ENCODE data around the gene SCYL2. TPM values are rescaled to one million over a fixed set of nuclear protein-coding genes. Genes with fewer than 3 reads are reported as not detected.
"Not testable (repeated sequence)": the region's sequence is repeated elsewhere in the genome, so short reads cannot be mapped to it uniquely, and the experiment has no call there.

Gene SCYL2
- total RNA-seq, 1 experiment from 2014 or later, result 37.1 TPM

- POLR2A ChIA-PET, result interaction anchor here (2.5 kb wide), 1 partner anchor 64 kb away, joined by 10 read pairs; the partner anchor contains the start of gene ACTR6
- CTCF ChIA-PET; H3K9me3 Mint-ChIP-seq; H3K36me3 Mint-ChIP-seq; ATAC-seq; DNase-seq (ENCODE audit: low spot score); H3K27me3 Mint-ChIP-seq (ENCODE audit: low read depth); H3K27ac Mint-ChIP-seq: not testable (repeated sequence)
- Mint-ChIP-seq H3K4me3 (peak overlapping the region; percentile 42; the same call in 1 of the 2 replicates), H3K4me1 (peaks cover 20% of the 10 kb centered on the region)
- TF ChIP-seq ZNF121 (CRISPR knock-in tag; IDR thresholded peaks at IDR 0.05), result peak; percentile 64; the same call in 1 of the 2 replicates
Measured at GRCh38 chr12:100265107-100265506, 1.9 kb upstream of the SCYL2 start.

- Mint-ChIP-seq H3K4me1 (peaks cover 20% of the 10 kb centered on the region), H3K4me3 (peak overlapping the region; percentile 98), H3K27ac (peak overlapping the region; percentile 77), H3K36me3 (no peaks in the 10 kb centered on the region), H3K9me3 (no peaks in the 10 kb centered on the region), H3K27me3 (ENCODE audit: low read depth) (no peaks in the 10 kb centered on the region)
- peak; percentile 1 for ATAC-seq
- CTCF ChIA-PET, result interaction anchor here (2.0 to 2.2 kb wide), 2 partner anchors 111 to 139 kb away, joined by 7 to 9 read pairs; no protein-coding TSS in a partner anchor
- POLR2A ChIA-PET, result interaction anchor here (1.0 to 2.5 kb wide), 3 partner anchors 65 to 309 kb away, joined by 3 to 10 read pairs (median 4); partner anchors contain the start of gene ACTR6
- TF ChIP-seq ZNF532 (CRISPR knock-in tag; IDR thresholded peaks at IDR 0.05; ENCODE audit: borderline replicate concordance) (no peak), GABPB1 (CRISPR knock-in tag; IDR thresholded peaks at IDR 0.05) (peak; percentile 47; the same call in 1 of the 2 replicates)
- DNase-seq (ENCODE audit: low spot score), result no peak
Measured at GRCh38 chr12:100265732-100266584, 1.0 kb upstream of the SCYL2 start.

GRCh38 chr12:100266585-100266834, 467 bp upstream of the SCYL2 start:
- peak; percentile 96 for DNase-seq (ENCODE audit: low spot score)
- TF ChIP-seq MAX (CRISPR knock-in tag; IDR thresholded peaks at IDR 0.05), result 0 out of 2 replicates have a peak, but pooled peaks have one; percentile 13
- TF ChIP-seq AR (CRISPR knock-in tag; IDR thresholded peaks at IDR 0.05), result no peak
- peak overlapping the region; percentile 77 for H3K27ac Mint-ChIP-seq
- no peaks in the 10 kb centered on the region for H3K9me3 Mint-ChIP-seq
- no peaks in the 10 kb centered on the region for H3K27me3 Mint-ChIP-seq (ENCODE audit: low read depth)
- ChIA-PET POLR2A (interaction anchor here (0.6 to 2.5 kb wide), 8 partner anchors 66 to 925 kb away, joined by 3 to 11 read pairs (median 4); partner anchors contain the start of gene ACTR6), CTCF (interaction anchor here (0.8 to 2.2 kb wide), 4 partner anchors 13 to 450 kb away, joined by 4 to 9 read pairs (median 6); no protein-coding TSS in a partner anchor)
- peaks cover 20% of the 10 kb centered on the region for H3K4me1 Mint-ChIP-seq
- no peaks in the 10 kb centered on the region for H3K36me3 Mint-ChIP-seq
- ATAC-seq, result peak; percentile 89
- peak overlapping the region; percentile 98 for H3K4me3 Mint-ChIP-seq

- H3K27ac Mint-ChIP-seq, result peak overlapping the region; percentile 60
- peaks cover 20% of the 10 kb centered on the region for H3K4me1 Mint-ChIP-seq
- no peaks in the 10 kb centered on the region for H3K36me3 Mint-ChIP-seq
- ATAC-seq, result peak; percentile 2
- CTCF ChIA-PET, result interaction anchor here (0.6 to 2.2 kb wide), 8 partner anchors 11 to 305 kb away, joined by 4 to 9 read pairs (median 4); partner anchors contain the start of genes ACTR6 and GAS2L3
- no peaks in the 10 kb centered on the region for H3K9me3 Mint-ChIP-seq
- DNase-seq (ENCODE audit: low spot score), result no peak
- H3K27me3 Mint-ChIP-seq (ENCODE audit: low read depth), result no peaks in the 10 kb centered on the region
- POLR2A ChIA-PET, result interaction anchor here (0.9 to 2.5 kb wide), 4 partner anchors 9 to 287 kb away, joined by 3 to 10 read pairs (median 4); partner anchors contain the start of gene ACTR6
- H3K4me3 Mint-ChIP-seq, result peak overlapping the region; percentile 98
- no peak for TF ChIP-seq CREB1 (CRISPR knock-in tag; IDR thresholded peaks at IDR 0.05)
- no peak for TF ChIP-seq ARID4B (CRISPR knock-in tag; IDR thresholded peaks at IDR 0.05; ENCODE audit: borderline replicate concordance)
- no peak for TF ChIP-seq AFF4 (CRISPR knock-in tag; IDR thresholded peaks at IDR 0.05; ENCODE audit: borderline replicate concordance)
Measured at GRCh38 chr12:100267603-100268281, 765 bp downstream of the SCYL2 start.

Measured in WTC11 (cell line).